Measurements from ENCODE around the gene CCDC40. TPM values are rescaled to one million over a fixed set of nuclear protein-coding genes. Genes with fewer than 3 reads are reported as not detected.

Gene CCDC40
- total RNA-seq, 1 experiment from 2014 or later = 7.5 TPM

DNA sequence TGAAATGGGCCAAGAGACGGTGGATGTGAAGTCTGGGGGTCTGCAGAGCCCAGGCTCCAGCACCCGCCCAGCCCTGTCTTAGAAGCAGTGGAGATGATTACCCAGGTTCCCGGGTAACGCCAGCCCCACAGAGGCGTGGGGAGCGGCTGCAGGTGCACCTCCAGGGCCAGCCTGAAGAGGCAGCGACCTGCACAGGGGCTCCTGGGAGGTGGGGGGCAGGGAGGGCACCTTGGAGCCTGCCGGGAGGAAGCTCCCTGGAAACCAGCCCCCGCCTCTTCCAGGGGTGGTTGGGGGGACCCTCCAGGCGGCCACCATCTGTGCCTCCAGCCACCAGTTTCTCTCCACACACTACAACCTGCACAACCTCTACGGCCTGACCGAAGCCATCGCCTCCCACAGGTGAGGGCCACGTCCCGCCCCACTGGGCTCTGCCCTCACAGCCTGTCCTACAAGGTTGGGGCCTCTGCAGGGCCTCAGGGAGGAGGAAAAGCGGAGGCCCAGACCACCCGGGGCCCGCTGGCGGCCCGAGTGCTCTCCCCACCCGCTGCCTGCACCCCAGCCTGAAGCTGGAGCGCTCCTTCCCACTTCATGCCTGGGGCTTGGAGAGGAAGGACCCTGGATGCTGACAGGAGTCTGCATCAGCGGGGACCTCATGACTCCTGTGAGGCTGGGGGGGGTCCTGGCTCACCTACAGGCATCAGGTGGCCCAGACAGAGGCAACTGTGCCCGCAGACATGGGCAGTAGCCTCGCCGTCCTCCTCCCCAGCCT is 75.4 kb downstream of the CCDC40 start:
- no peaks in the 10 kb centered on the region for H3K4me1 ChIP-seq (ENCODE audit: insufficient read depth, low read length)
- H3K36me3 ChIP-seq (ENCODE audit: low read depth, low read length) = no peaks in the 10 kb centered on the region
- TF ChIP-seq, protein P1, sequence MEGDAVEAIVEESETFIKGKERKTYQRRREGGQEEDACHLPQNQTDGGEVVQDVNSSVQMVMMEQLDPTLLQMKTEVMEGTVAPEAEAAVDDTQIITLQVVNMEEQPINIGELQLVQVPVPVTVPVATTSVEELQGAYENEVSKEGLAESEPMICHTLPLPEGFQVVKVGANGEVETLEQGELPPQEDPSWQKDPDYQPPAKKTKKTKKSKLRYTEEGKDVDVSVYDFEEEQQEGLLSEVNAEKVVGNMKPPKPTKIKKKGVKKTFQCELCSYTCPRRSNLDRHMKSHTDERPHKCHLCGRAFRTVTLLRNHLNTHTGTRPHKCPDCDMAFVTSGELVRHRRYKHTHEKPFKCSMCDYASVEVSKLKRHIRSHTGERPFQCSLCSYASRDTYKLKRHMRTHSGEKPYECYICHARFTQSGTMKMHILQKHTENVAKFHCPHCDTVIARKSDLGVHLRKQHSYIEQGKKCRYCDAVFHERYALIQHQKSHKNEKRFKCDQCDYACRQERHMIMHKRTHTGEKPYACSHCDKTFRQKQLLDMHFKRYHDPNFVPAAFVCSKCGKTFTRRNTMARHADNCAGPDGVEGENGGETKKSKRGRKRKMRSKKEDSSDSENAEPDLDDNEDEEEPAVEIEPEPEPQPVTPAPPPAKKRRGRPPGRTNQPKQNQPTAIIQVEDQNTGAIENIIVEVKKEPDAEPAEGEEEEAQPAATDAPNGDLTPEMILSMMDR (conservative IDR thresholded peaks at IDR 0.05; ENCODE audit: low read depth, low read length) = no peak
- TF ChIP-seq EZH2phosphoT487 (IDR thresholded peaks at IDR 0.05; ENCODE audit: borderline replicate concordance, low read length) (no peak), EZH2 (IDR thresholded peaks at IDR 0.05; ENCODE audit: low read length, unreplicated experiment) (no peak)
- H4K20me1 ChIP-seq (ENCODE audit: low read length) = no peaks in the 10 kb centered on the region
- ChIA-PET POLR2A (ENCODE audit: unreplicated experiment) (interaction anchor here (0.6 kb wide), 1 partner anchor 947 kb away, joined by 9 read pairs; no protein-coding TSS in a partner anchor), CTCF (interaction anchor here (0.7 kb wide), 1 partner anchor 10 kb away, joined by 3 read pairs; the partner anchor contains the start of gene GAA)
- no peaks in the 10 kb centered on the region for H3K9me2 ChIP-seq (replicated peaks; ENCODE audit: low read length)
- H3K4me3 ChIP-seq (ENCODE audit: low read length) = no peak overlapping the region
- no peaks in the 10 kb centered on the region for H3K79me2 ChIP-seq (ENCODE audit: low read length)
- BruUV-seq (replicated peaks) = no TSS peak
- DNase-seq (no peak), ATAC-seq (peak; percentile 42)
- no peaks in the 10 kb centered on the region for H3K27me3 ChIP-seq (ENCODE audit: low read length)
- H3F3A ChIP-seq (ENCODE audit: low read length, unreplicated experiment) = no peaks in the 10 kb centered on the region
- intact Hi-C loops (cut with micrococcal nuclease) = no loop called here
- no peak overlapping the region for H2AFZ ChIP-seq (ENCODE audit: low read length)
- no peak overlapping the region for H3K27ac ChIP-seq (ENCODE audit: low read length)
- H3K4me2 ChIP-seq (ENCODE audit: low read length) = no peak overlapping the region
- no peaks in the 10 kb centered on the region for H3K9me3 ChIP-seq (ENCODE audit: low read length)
- no peak overlapping the region for H3K9ac ChIP-seq (ENCODE audit: low read length)

GRCh38 chr17:80112471-80113032 is 76.1 kb downstream of the CCDC40 start:
- no peaks in the 10 kb centered on the region for H4K20me1 ChIP-seq (ENCODE audit: low read length)
- BruUV-seq (replicated peaks) = no TSS peak
- H3K4me2 ChIP-seq (ENCODE audit: low read length) = no peak overlapping the region
- H3K27me3 ChIP-seq (ENCODE audit: low read length) = no peaks in the 10 kb centered on the region
- intact Hi-C loops (cut with micrococcal nuclease) = no loop called here
- H3K9me3 ChIP-seq (ENCODE audit: low read length) = no peaks in the 10 kb centered on the region
- no peak overlapping the region for H3K9ac ChIP-seq (ENCODE audit: low read length)
- ChIA-PET CTCF (interaction anchor here (0.7 kb wide), 1 partner anchor 11 kb away, joined by 3 read pairs; the partner anchor contains the start of gene GAA), POLR2A (ENCODE audit: unreplicated experiment) (no interaction called here)
- DNase-seq (no peak), ATAC-seq (no peak)
- TF ChIP-seq, protein P1 (conservative IDR thresholded peaks at IDR 0.05; ENCODE audit: low read depth, low read length) = no peak
- no peak for TF ChIP-seq EZH2phosphoT487 (IDR thresholded peaks at IDR 0.05; ENCODE audit: borderline replicate concordance, low read length)
- TF ChIP-seq EZH2 (IDR thresholded peaks at IDR 0.05; ENCODE audit: low read length, unreplicated experiment) = no peak
- no peak overlapping the region for H3K27ac ChIP-seq (ENCODE audit: low read length)
- H3K9me2 ChIP-seq (replicated peaks; ENCODE audit: low read length) = no peaks in the 10 kb centered on the region
- no peaks in the 10 kb centered on the region for H3K4me1 ChIP-seq (ENCODE audit: insufficient read depth, low read length)
- no peaks in the 10 kb centered on the region for H3K79me2 ChIP-seq (ENCODE audit: low read length)
- no peaks in the 10 kb centered on the region for H3F3A ChIP-seq (ENCODE audit: low read length, unreplicated experiment)
- no peak overlapping the region for H2AFZ ChIP-seq (ENCODE audit: low read length)
- no peaks in the 10 kb centered on the region for H3K36me3 ChIP-seq (ENCODE audit: low read depth, low read length)
- no peak overlapping the region for H3K4me3 ChIP-seq (ENCODE audit: low read length)

GRCh38 chr17:80113033-80113484 is 76.6 kb downstream of the CCDC40 start:
- Histone ChIP-seq H3K27ac (ENCODE audit: low read length) (no peak overlapping the region), H3K9ac (ENCODE audit: low read length) (no peak overlapping the region), H3K79me2 (ENCODE audit: low read length) (no peaks in the 10 kb centered on the region), H3K9me3 (ENCODE audit: low read length) (no peaks in the 10 kb centered on the region), H3K27me3 (ENCODE audit: low read length) (no peaks in the 10 kb centered on the region), H3K4me1 (ENCODE audit: insufficient read depth, low read length) (no peaks in the 10 kb centered on the region), H3K9me2 (replicated peaks; ENCODE audit: low read length) (no peaks in the 10 kb centered on the region), H2AFZ (ENCODE audit: low read length) (no peak overlapping the region), H3F3A (ENCODE audit: low read length, unreplicated experiment) (no peaks in the 10 kb centered on the region), H3K36me3 (ENCODE audit: low read depth, low read length) (no peaks in the 10 kb centered on the region), H3K4me3 (ENCODE audit: low read length) (no peak overlapping the region), H4K20me1 (ENCODE audit: low read length) (no peaks in the 10 kb centered on the region), H3K4me2 (ENCODE audit: low read length) (no peak overlapping the region)
- no TSS peak for BruUV-seq (replicated peaks)
- ATAC-seq (no peak), DNase-seq (no peak)
- intact Hi-C loops (cut with micrococcal nuclease) = no loop called here
- no peak for TF ChIP-seq EZH2phosphoT487 (IDR thresholded peaks at IDR 0.05; ENCODE audit: borderline replicate concordance, low read length)
- ChIA-PET POLR2A (ENCODE audit: unreplicated experiment) (no interaction called here), CTCF (interaction anchor here (0.7 kb wide), 1 partner anchor 12 kb away, joined by 3 read pairs; the partner anchor contains the start of gene GAA)
